Activated CD8-positive, alpha-beta memory T cell treated with anti-CD3 and anti-CD28 coated beads for 1 hour (primary cell): ENCODE measurements around the gene SOBP.
A peak's percentile ranks its signal among the peaks of the same experiment; 100 is the strongest.
"Not testable (repeated sequence)": the region's sequence is repeated elsewhere in the genome, so short reads cannot be mapped to it uniquely, and the experiment has no call there.

ENCODE experiments used
- DNase-seq, 2 donors: peaks; one replicate each; pipeline ENCODE4 v3.0.0-alpha.2; 2020; ENCODE audit warnings: low read depth in 1 of 2; ENCODE audit errors: extremely low read depth in 1 of 2

The SOBP gene

GRCh38 chr6:107489636-107490565 lies at the start of gene SOBP:
SOBP (plus strand) TSS chr6:107490117; CDS start chr6:107490617, 500 bp downstream.
- peak in 1 of 2 donors; percentile 21 for DNase-seq

- DNase-seq = no peak
Measured at GRCh38 chr6:107440936-107441335, 49.0 kb upstream of the SOBP start.

GRCh38 chr6:107441682-107442081 lies 48.2 kb upstream of the SOBP start:
- DNase-seq = no peak

- DNase-seq = no peak
Measured at GRCh38 chr6:107442938-107443607, 46.8 kb upstream of the SOBP start.

- no peak for DNase-seq
Measured at GRCh38 chr6:107443608-107444267, 46.2 kb upstream of the SOBP start.

GRCh38 chr6:107444277-107444676 lies 45.6 kb upstream of the SOBP start:
- no peak for DNase-seq

- no peak for DNase-seq
Measured at GRCh38 chr6:107447663-107448216, 42.2 kb upstream of the SOBP start.

- no peak for DNase-seq
Measured at GRCh38 chr6:107448776-107449175, 41.1 kb upstream of the SOBP start.

GRCh38 chr6:107458672-107459282 lies 31.1 kb upstream of the SOBP start:
- DNase-seq = peak in 1 of 2 donors; percentile 5

GRCh38 chr6:107459283-107460082 lies 30.4 kb upstream of the SOBP start, which contains the start of gene PDSS2:
PDSS2 (minus strand) TSS chr6:107459564; CDS start chr6:107459285, 279 bp downstream.
- DNase-seq = peak; percentile 88 to 97

GRCh38 chr6:107460083-107460631 lies 29.8 kb upstream of the SOBP start:
- DNase-seq = no peak

- DNase-seq = no peak
Measured at GRCh38 chr6:107466062-107466461, 23.9 kb upstream of the SOBP start.

GRCh38 chr6:107470364-107470763 lies 19.6 kb upstream of the SOBP start:
- no peak for DNase-seq

- no peak for DNase-seq
Measured at GRCh38 chr6:107473660-107474059, 16.3 kb upstream of the SOBP start.

- not testable (repeated sequence) for DNase-seq
Measured at GRCh38 chr6:107475360-107475759, 14.6 kb upstream of the SOBP start.

- not testable (repeated sequence) for DNase-seq
Measured at GRCh38 chr6:107475826-107476225, 14.1 kb upstream of the SOBP start.

- no peak for DNase-seq
Measured at GRCh38 chr6:107479089-107479690, 10.7 kb upstream of the SOBP start.

GRCh38 chr6:107485157-107485556 lies 4.8 kb upstream of the SOBP start:
- no peak for DNase-seq
